Measurements from ENCODE around the gene NT5C3A. TPM values are rescaled to one million over a fixed set of nuclear protein-coding genes. Genes with fewer than 3 reads are reported as not detected.

The NT5C3A gene
- total and polyA plus RNA-seq, 2 of the 13 experiments (the other 11 are each of a cell fraction or from before 2014, with no cell fraction given), result 16.9 to 34.0 TPM

DNA sequence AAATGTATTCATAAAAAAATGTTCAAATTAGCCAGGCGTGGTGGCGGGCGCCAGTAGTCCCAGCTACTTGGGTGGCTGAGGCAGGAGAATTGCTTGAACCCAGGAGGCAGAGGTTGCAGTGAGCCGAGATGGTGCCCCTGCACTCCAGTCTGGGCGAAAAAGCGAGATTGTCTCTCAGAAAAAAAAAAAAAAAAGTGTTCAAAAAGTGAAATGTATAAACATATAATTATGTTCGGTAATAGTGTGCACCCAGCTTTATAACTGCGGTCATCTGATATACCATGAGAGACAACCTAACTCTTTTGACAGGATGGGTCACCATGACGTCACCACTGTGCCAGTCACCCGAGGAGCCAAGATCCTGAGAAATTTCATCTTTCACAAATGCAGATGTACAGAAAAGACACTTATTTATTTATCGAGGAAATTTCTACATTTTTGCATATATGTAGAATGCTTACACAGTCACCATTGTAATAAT lies 47.2 kb upstream of the NT5C3A start:
- H3K9ac ChIP-seq (ENCODE audit: insufficient read depth, low read depth, low read length), result no peak overlapping the region
- H3K9me3 ChIP-seq (ENCODE audit: low read length), result no peaks in the 10 kb centered on the region
- H3K27ac ChIP-seq (ENCODE audit: extremely low read length, insufficient read depth, low read length), result no peak overlapping the region
- FAIRE-seq (no peak), DNase-seq (ENCODE audit: low spot score) (no peak), ATAC-seq (no peak)
- BruUV-seq (replicated peaks), result no TSS peak
- in situ Hi-C loops (cut with HindIII; ENCODE audit: extremely low pct_ligation_motif_present, low pct_unique_long_range_greater_than_20kb) (no loop called here), intact Hi-C loops (cut with micrococcal nuclease; ENCODE audit: unreplicated experiment) (loop anchor here (2.0 to 5.0 kb wide), 4 partner anchors 47 to 217 kb away; partner anchors contain the start of genes FKBP9, KBTBD2 and NT5C3A)
- H3K79me2 ChIP-seq (ENCODE audit: insufficient read depth, low read length), result peaks cover 40% of the 10 kb centered on the region
- peaks cover 53% of the 10 kb centered on the region for H3K4me1 ChIP-seq (ENCODE audit: insufficient read depth, low read length)
- peaks cover 12% of the 10 kb centered on the region for H4K20me1 ChIP-seq (ENCODE audit: insufficient read depth, low read length)
- peaks cover 0 to 4% of the 10 kb centered on the region in 2 experiments; a peak in 1 of 5 replicates for H3K36me3 ChIP-seq (replicated peaks in 1 of 2; ENCODE audit: control insufficient read depth in 1 of 2, insufficient read depth in 2 of 2, low read length in 2 of 2)
- ChIA-PET CTCF (ENCODE audit: low intra/inter-chr PET ratio, low total read pairs) (no interaction called here), POLR2A (interaction anchor here (1.4 to 2.5 kb wide), 3 partner anchors 48 to 614 kb away, joined by 3 to 10 read pairs (median 5); partner anchors contain the start of genes AVL9 and NT5C3A)
- peaks cover 1 to 12% of the 10 kb centered on the region in 2 experiments; a peak in 2 of 5 replicates for H3K27me3 ChIP-seq (ENCODE audit: control insufficient read depth in 1 of 2, insufficient read depth in 2 of 2, low read length in 2 of 2)
- 19% methylated on average over 11 of the region's 11 CpGs for WGBS (ENCODE audit: low lambda C conversion rate)
- H2AFZ ChIP-seq (ENCODE audit: low read length), result no peak overlapping the region
- H3K4me2 ChIP-seq (ENCODE audit: low read depth, low read length), result peak overlapping the region; percentile 67
- peak overlapping the region; percentile 54 to 87 (median 57) for H3K4me3 ChIP-seq (replicated peaks in 1 of 3; ENCODE audit: insufficient read depth in 1 of 3, low read depth in 2 of 3, low read length in 3 of 3)
- TF ChIP-seq ZNF430 (CRISPR knock-in tag; IDR thresholded peaks at IDR 0.05) (no peak), NFYC (CRISPR knock-in tag; IDR thresholded peaks at IDR 0.05) (no peak), NFE2L2 (IDR thresholded peaks at IDR 0.05; ENCODE audit: low read length) (no peak), HOXA5 (CRISPR knock-in tag; IDR thresholded peaks at IDR 0.05) (no peak), ARNT2 (CRISPR knock-in tag; IDR thresholded peaks at IDR 0.05; ENCODE audit: low read depth) (no peak), ZSCAN31 (CRISPR knock-in tag; IDR thresholded peaks at IDR 0.05; ENCODE audit: low read depth) (peak; percentile 1; the same call in 1 of the 2 replicates), SIN3A (IDR thresholded peaks at IDR 0.05; ENCODE audit: borderline replicate concordance, low read depth, low read length) (peak; percentile 4; the same call in 1 of the 2 replicates), ATF7 (IDR thresholded peaks at IDR 0.05) (peak; percentile 97), ATF7 (CRISPR knock-in tag; IDR thresholded peaks at IDR 0.05) (no peak), FOXC1 (CRISPR knock-in tag; IDR thresholded peaks at IDR 0.05; ENCODE audit: borderline replicate concordance) (no peak), MZF1 (CRISPR knock-in tag; IDR thresholded peaks at IDR 0.05; ENCODE audit: borderline replicate concordance) (no peak), ZNF460 (CRISPR knock-in tag; IDR thresholded peaks at IDR 0.05; ENCODE audit: borderline replicate concordance) (peak; percentile 12; the same call in 1 of the 2 replicates), ZNF333 (CRISPR knock-in tag; IDR thresholded peaks at IDR 0.05; ENCODE audit: borderline replicate concordance) (no peak)
- TF ChIP-seq, protein P1, sequence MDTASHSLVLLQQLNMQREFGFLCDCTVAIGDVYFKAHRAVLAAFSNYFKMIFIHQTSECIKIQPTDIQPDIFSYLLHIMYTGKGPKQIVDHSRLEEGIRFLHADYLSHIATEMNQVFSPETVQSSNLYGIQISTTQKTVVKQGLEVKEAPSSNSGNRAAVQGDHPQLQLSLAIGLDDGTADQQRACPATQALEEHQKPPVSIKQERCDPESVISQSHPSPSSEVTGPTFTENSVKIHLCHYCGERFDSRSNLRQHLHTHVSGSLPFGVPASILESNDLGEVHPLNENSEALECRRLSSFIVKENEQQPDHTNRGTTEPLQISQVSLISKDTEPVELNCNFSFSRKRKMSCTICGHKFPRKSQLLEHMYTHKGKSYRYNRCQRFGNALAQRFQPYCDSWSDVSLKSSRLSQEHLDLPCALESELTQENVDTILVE (CRISPR knock-in tag; IDR thresholded peaks at IDR 0.05), result no peak
- TF ChIP-seq, protein P2, sequence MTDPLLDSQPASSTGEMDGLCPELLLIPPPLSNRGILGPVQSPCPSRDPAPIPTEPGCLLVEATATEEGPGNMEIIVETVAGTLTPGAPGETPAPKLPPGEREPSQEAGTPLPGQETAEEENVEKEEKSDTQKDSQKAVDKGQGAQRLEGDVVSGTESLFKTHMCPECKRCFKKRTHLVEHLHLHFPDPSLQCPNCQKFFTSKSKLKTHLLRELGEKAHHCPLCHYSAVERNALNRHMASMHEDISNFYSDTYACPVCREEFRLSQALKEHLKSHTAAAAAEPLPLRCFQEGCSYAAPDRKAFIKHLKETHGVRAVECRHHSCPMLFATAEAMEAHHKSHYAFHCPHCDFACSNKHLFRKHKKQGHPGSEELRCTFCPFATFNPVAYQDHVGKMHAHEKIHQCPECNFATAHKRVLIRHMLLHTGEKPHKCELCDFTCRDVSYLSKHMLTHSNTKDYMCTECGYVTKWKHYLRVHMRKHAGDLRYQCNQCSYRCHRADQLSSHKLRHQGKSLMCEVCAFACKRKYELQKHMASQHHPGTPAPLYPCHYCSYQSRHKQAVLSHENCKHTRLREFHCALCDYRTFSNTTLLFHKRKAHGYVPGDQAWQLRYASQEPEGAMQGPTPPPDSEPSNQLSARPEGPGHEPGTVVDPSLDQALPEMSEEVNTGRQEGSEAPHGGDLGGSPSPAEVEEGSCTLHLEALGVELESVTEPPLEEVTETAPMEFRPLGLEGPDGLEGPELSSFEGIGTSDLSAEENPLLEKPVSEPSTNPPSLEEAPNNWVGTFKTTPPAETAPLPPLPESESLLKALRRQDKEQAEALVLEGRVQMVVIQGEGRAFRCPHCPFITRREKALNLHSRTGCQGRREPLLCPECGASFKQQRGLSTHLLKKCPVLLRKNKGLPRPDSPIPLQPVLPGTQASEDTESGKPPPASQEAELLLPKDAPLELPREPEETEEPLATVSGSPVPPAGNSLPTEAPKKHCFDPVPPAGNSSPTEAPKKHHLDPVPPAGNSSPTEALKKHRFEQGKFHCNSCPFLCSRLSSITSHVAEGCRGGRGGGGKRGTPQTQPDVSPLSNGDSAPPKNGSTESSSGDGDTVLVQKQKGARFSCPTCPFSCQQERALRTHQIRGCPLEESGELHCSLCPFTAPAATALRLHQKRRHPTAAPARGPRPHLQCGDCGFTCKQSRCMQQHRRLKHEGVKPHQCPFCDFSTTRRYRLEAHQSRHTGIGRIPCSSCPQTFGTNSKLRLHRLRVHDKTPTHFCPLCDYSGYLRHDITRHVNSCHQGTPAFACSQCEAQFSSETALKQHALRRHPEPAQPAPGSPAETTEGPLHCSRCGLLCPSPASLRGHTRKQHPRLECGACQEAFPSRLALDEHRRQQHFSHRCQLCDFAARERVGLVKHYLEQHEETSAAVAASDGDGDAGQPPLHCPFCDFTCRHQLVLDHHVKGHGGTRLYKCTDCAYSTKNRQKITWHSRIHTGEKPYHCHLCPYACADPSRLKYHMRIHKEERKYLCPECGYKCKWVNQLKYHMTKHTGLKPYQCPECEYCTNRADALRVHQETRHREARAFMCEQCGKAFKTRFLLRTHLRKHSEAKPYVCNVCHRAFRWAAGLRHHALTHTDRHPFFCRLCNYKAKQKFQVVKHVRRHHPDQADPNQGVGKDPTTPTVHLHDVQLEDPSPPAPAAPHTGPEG (CRISPR knock-in tag; IDR thresholded peaks at IDR 0.05), result no peak
- TF ChIP-seq, protein P3, sequence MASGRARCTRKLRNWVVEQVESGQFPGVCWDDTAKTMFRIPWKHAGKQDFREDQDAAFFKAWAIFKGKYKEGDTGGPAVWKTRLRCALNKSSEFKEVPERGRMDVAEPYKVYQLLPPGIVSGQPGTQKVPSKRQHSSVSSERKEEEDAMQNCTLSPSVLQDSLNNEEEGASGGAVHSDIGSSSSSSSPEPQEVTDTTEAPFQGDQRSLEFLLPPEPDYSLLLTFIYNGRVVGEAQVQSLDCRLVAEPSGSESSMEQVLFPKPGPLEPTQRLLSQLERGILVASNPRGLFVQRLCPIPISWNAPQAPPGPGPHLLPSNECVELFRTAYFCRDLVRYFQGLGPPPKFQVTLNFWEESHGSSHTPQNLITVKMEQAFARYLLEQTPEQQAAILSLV (CRISPR knock-in tag; IDR thresholded peaks at IDR 0.05; ENCODE audit: borderline replicate concordance), result no peak
- TF ChIP-seq, protein P4, sequence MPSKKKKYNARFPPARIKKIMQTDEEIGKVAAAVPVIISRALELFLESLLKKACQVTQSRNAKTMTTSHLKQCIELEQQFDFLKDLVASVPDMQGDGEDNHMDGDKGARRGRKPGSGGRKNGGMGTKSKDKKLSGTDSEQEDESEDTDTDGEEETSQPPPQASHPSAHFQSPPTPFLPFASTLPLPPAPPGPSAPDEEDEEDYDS (CRISPR knock-in tag; IDR thresholded peaks at IDR 0.05), result no peak

All from HepG2 (cell line).